Lung (tissue), 12 donors: ENCODE data around the gene GLIS1. TPM values are rescaled to one million over a fixed set of nuclear protein-coding genes. Genes with fewer than 3 reads are reported as not detected.

Experiments used
- ATAC-seq: fragments of 200-7000 bp; cut with Tn5 transposase; one replicate; pipeline ENCODE4 v1.9.1; 2020; ENCODE audit warnings: moderate number of reproducible peaks; ENCODE audit not compliant: insufficient read depth, low FRiP score
- DNase-seq, 3 donors: peaks; one replicate each; pipeline ENCODE4 v3.0.0-alpha.2; 2013 to 2017
- H3K27ac ChIP-seq, 2 donors: one replicate each; pipeline ENCODE4 v1.5.1; 2013; ENCODE audit warnings: mild to moderate bottlenecking in 2 of 2, moderate library complexity in 2 of 2, control low read depth in 1 of 2, inconsistent platforms in 1 of 2, low read depth in 1 of 2, low read length in 1 of 2
- H3K27me3 ChIP-seq, 3 donors: one replicate each; pipeline ENCODE4 v1.5.1; 2013; ENCODE audit warnings: low read length in 2 of 3; ENCODE audit not compliant: control insufficient read depth in 3 of 3, insufficient read depth in 3 of 3
- H3K36me3 ChIP-seq, 4 donors: one replicate each; pipeline ENCODE4 v1.5.1; 2013; ENCODE audit warnings: low read length in 4 of 4, mild to moderate bottlenecking in 1 of 4, moderate library complexity in 1 of 4; ENCODE audit not compliant: control insufficient read depth in 4 of 4, insufficient read depth in 4 of 4
- H3K4me1 ChIP-seq, 5 donors: one replicate each; pipeline ENCODE4 v1.5.1; 2013; ENCODE audit warnings: low read length in 5 of 5, mild to moderate bottlenecking in 2 of 5, moderate library complexity in 1 of 5; ENCODE audit not compliant: control insufficient read depth in 5 of 5, insufficient read depth in 5 of 5
- H3K4me3 ChIP-seq: one replicate; pipeline ENCODE4 v1.5.1; 2013; ENCODE audit warnings: mild to moderate bottlenecking, control low read depth, moderate library complexity
- H3K9ac ChIP-seq, 2 donors: one replicate each; pipeline ENCODE4 v1.5.1; 2013; ENCODE audit warnings: low read length in 2 of 2, control low read depth in 1 of 2; ENCODE audit not compliant: insufficient read depth in 1 of 2
- H3K9me3 ChIP-seq, 4 donors: one replicate each; pipeline ENCODE4 v1.5.1; 2013; ENCODE audit warnings: low read length in 3 of 4, mild to moderate bottlenecking in 1 of 4, moderate library complexity in 1 of 4; ENCODE audit not compliant: control insufficient read depth in 4 of 4, insufficient read depth in 3 of 4
- WGBS, 2 donors: extraction: QIAGEN DNeasy Blood & Tissue Kit; methylation state at CpG; one replicate each; pipeline ENCODE4 v1.1.7; 2013; 5-methylcytosine and 5-hydroxymethylcytosine counted together
- polyA plus RNA-seq, 2 donors: library from polyadenylated mRNA; stranded (reverse); fragments of 200-250 nt; gene quantifications; one replicate each; pipeline ENCODE4 v1.2.1, GENCODE V29; 2013
- total RNA-seq, 2 donors: library from RNA; depleted of rRNA in 1 of 2; stranded (reverse); fragments of >200 nt in 1 of 2; gene quantifications; one replicate each; pipeline ENCODE4 v1.2.1, GENCODE V29; 2014 to 2021
- TF ChIP-seq, protein P1 (sequence below): IDR thresholded peaks from 2 replicates; pipeline ENCODE4 v1.5.1; 2012; ENCODE audit warnings: mild to moderate bottlenecking; ENCODE audit errors: control extremely low read depth, extremely low read depth
- donor health status: control.
- donor health status: control.
- donor health status: Bipolar disorder and iron deficiency.
- donor health status: healthy.
- donor health status: DM: yes; HTN: yes; CAD: no.

The GLIS1 gene
- total and polyA plus RNA-seq, 4 donors, result 0.05 to 0.18 (median 0.17) TPM; not detected in 1

DNA sequence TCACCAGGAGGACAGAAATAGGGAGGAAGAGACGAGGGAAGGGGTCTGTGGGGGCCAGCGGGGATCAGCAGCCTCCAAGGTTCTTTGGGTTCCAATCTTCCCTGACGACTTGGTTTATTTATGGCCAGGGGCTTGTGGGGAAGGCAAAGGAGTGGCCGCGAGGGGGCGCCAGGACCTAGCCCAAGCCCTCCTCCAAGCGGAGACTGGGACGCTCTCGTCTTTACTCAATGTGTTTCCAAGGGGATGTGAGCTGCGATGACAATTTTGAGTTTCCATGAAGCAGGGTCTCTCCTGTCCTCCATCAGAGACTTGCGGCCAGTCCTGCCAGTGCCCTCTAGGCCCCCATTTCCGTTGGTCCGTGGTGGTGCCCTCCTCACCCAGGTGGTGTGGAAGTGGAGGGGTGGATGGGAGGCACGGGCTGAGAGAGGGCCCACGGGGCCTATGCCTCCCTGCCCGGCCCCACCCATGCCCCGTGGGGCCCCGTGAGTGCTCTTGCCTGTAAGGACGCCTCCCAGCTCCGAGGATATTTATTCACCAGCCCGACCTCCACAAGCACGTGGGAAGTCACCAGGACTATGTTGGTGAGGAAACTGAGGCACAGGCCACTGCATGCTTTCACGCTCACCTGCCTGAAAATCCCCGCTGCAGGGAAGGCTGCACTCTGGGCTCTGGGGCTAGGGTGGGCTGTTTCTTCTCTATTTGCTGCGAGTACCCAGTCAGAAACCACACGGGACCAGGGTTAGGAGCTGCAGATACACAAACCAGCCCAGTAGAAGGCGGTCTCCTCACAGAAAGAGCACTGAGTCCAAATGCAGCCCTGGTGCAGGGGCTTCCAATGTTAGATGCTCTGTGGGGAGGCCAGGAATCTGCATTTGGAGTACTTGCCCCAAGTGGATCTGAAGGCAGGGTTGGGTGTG, 253.2 kb downstream of the GLIS1 start:
- DNase-seq (peak; percentile 88 to 91 (median 89)), ATAC-seq (no peak)
- H3K27me3 ChIP-seq, result peaks cover 0 to 12% (median 3%) of the 10 kb centered on the region in 3 donors
- TF ChIP-seq, protein P1, sequence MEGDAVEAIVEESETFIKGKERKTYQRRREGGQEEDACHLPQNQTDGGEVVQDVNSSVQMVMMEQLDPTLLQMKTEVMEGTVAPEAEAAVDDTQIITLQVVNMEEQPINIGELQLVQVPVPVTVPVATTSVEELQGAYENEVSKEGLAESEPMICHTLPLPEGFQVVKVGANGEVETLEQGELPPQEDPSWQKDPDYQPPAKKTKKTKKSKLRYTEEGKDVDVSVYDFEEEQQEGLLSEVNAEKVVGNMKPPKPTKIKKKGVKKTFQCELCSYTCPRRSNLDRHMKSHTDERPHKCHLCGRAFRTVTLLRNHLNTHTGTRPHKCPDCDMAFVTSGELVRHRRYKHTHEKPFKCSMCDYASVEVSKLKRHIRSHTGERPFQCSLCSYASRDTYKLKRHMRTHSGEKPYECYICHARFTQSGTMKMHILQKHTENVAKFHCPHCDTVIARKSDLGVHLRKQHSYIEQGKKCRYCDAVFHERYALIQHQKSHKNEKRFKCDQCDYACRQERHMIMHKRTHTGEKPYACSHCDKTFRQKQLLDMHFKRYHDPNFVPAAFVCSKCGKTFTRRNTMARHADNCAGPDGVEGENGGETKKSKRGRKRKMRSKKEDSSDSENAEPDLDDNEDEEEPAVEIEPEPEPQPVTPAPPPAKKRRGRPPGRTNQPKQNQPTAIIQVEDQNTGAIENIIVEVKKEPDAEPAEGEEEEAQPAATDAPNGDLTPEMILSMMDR, result peak; percentile 75
- no peak overlapping the region for H3K4me3 ChIP-seq
- WGBS, 2 donors, result 20 to 26% methylated on average over 27 of the region's 27 CpGs
- H3K4me1 ChIP-seq, result peaks cover 0 to 4% (median 0%) of the 10 kb centered on the region in 5 donors
- no peak overlapping the region for H3K27ac ChIP-seq
- no peaks in the 10 kb centered on the region for H3K36me3 ChIP-seq
- no peak overlapping the region for H3K9ac ChIP-seq
- H3K9me3 ChIP-seq, result peaks cover 0 to 2% (median 0%) of the 10 kb centered on the region in 4 donors

DNA sequence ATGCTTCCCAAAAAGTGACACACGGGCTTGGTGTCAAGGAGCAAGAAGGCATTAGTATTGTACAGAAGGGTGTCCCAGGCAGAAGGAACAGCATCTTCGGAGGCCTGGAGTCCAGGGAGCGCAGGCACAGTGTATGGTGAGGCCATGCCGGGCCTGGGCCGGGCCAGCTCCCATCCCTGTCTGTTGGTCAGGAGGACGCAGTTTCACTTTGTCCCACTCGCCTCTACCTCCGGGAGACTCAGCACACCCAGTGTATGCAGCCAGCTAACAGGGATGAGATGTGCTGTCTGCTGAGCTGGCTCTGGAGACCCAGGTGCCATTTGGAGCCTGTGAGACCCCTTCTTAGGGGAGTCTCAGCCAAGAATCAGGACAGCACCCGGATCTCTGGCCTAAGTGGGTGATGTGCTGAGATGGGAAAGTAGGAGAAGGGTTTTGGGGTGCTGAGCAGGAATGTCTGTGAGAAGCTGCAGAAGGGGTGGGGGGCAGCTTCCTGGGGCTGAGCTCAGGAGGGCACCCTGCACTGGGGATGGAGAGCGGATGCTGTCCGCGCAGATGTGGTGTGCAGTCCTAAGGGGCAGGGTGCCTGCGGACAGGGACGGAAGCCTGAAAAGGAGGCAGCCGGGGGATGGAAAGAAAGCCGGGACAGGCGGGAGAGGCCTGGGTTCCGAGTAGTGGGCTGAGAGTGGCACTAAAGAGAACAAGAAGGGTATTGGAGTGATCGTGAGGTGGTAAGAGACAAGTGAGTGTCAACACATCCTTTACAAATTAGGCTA, 254.1 kb downstream of the GLIS1 start:
- H3K9me3 ChIP-seq, result peaks cover 0 to 2% (median 0%) of the 10 kb centered on the region in 4 donors
- TF ChIP-seq, protein P1, result no peak
- H3K27me3 ChIP-seq, result peaks cover 0 to 12% (median 3%) of the 10 kb centered on the region in 3 donors
- H3K9ac ChIP-seq, result no peak overlapping the region
- ATAC-seq (no peak), DNase-seq (no peak)
- no peaks in the 10 kb centered on the region for H3K36me3 ChIP-seq
- 80 to 90% methylated on average over 19 of the region's 19 CpGs for WGBS, 2 donors
- H3K27ac ChIP-seq, result no peak overlapping the region
- no peak overlapping the region for H3K4me3 ChIP-seq
- H3K4me1 ChIP-seq, result no peaks in the 10 kb centered on the region

DNA sequence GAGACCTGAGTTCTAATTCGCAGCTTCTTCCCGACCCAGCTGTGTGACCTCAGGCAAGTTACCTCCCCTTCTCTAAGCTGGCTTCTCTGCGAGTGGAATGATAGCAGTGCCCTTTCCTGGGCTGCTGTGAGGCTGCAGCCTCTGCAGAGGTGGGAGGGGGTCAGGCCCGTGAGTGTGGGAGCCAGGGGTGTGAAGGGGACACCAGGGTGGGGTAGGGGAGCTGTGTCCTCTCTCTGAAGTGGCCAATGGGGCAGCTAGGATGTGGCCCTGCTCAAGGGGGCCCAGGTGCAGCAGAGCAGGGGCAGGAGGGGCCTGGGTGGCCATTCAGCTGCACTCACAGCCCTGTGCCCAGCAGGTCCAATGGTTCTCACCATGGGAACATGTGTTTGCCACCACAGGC, 255.3 kb downstream of the GLIS1 start:
- Histone ChIP-seq H3K27me3 (peaks cover 0 to 12% (median 0%) of the 10 kb centered on the region in 3 donors), H3K27ac (no peak overlapping the region), H3K9ac (no peak overlapping the region), H3K4me3 (no peak overlapping the region), H3K9me3 (no peaks in the 10 kb centered on the region), H3K36me3 (no peaks in the 10 kb centered on the region), H3K4me1 (no peaks in the 10 kb centered on the region)
- ATAC-seq, result no peak
- TF ChIP-seq, protein P1, result no peak
- DNase-seq, result no peak
- 78 to 89% methylated on average over 4 of the region's 4 CpGs for WGBS, 2 donors
